ENCODE data around the gene RHBDL1. TPM values are rescaled to one million over a fixed set of nuclear protein-coding genes. Genes with fewer than 3 reads are reported as not detected.
A peak's percentile ranks its signal among the peaks of the same experiment; 100 is the strongest.

RHBDL1 gene
- 1.2 TPM for total RNA-seq

DNA sequence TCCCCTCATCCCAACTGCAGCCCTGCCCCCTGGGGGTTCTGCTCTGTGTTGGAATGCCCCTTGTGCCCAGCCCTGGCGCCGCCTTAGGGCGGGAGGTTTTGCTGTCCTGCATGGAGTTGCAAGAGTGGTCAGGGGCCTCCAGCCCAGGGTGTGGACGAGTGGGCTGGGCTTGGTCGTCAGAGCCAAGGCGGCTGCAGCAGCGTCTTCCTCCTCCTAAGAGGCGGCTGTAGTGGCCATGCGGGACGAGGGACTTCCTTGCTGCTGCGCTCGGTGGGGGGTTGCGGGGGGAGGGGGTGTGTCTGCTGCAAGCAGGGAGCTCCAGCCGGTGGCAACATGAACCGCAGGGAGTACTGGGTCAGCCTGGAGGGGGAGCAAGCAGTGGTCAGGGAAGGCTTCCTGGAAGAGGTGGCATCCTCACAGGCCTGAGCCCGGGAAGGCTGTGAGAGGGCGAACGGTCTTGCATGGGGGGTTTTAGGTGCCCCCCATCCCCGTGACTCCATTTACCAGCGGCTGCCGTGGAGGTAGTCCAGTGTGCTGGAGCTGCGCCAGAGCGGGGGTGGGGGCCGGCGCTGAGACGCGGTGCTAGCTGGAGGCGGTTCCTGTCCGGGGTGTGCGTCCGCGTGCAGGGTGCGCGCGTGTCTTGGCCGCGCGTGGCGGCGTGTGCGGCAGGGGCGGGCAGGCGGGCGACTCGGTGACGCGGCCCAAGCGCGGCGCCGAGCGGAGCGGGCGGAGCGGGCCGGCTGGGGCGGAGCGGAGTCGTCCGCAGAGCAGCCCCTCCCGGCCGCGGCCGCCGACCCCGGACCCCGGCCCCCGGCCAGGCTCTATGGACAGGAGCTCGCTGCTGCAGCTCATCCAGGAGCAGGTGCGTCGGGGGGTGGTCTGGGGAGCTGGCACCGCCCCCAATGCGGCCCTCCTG is at the start of gene RHBDL1:
TSS of gene RHBDL1 (plus strand) at position 704 of the 916 bp plus-strand sequence. CDS start at position 824, 120 bp downstream.
- no peak for DNase-seq

DNA sequence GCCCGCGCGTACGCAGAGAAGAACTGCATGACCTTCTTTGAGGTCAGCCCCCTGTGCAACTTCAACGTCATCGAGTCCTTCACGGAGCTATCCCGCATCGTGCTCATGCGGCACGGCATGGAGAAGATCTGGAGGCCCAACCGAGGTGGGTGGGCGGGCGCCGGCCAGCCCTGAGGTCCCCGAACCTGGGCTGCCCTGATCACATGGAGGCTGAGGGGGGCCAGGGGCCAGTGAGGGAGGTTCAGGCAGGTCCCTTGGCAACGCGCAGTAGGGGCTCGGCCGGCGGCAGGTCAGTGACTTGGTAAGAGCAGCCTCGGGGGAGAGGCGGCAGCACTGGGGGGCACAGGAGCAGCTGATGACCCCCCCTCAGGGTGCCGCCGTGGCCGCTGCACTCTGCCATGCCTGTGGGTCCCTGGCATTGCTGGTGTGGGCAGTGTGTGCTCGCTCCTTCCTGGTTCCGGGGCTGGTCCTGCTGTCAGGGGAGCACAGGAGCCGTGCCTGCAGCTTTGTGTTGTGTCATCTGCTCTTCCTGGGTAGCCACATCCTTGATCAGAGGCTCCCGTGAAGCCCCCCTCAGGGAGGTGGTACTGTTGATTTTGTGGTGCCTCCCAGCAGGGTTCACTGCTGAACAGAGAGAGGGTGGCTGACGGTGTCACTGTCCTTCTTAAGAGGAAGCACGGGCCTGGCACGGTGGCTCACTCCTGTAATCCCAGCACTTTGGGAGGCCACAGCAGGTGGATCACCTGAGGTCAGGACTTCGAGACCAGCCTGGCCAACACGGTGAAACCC is 49.3 kb upstream of the RHBDL1 start:
- DNase-seq = no peak

DNA sequence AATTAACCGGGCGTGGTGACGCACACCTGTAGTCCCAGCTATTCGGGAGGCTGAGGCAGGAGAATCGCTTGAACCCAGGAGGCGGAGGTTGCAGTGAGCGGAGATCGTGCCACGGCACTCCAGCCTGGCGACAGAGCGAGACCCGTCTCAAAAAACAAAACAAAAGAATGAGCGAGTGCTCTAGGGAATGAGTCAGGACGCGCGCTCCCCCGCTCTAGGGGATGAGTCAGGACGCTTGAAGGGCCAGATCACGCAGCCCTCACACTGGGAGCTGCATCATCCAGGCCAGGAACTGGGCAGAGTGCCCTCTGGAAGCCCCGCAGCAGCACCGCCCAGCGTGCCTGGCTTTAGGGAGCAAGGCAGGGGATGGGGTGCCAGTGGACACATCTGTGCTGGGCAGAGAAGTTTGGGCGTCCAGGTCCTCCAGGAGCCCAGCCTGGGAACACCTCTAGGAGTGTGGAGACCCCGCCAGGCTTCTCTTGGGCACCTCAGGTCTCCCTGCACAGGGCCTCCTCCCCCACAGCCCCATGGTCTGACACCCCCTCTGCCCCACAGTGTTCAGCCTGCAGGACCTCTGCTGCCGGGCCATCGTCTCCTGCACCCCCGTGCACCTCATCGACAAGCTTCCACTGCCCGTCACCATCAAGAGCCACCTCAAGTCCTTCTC is 48.6 kb upstream of the RHBDL1 start:
- no peak for DNase-seq

DNA sequence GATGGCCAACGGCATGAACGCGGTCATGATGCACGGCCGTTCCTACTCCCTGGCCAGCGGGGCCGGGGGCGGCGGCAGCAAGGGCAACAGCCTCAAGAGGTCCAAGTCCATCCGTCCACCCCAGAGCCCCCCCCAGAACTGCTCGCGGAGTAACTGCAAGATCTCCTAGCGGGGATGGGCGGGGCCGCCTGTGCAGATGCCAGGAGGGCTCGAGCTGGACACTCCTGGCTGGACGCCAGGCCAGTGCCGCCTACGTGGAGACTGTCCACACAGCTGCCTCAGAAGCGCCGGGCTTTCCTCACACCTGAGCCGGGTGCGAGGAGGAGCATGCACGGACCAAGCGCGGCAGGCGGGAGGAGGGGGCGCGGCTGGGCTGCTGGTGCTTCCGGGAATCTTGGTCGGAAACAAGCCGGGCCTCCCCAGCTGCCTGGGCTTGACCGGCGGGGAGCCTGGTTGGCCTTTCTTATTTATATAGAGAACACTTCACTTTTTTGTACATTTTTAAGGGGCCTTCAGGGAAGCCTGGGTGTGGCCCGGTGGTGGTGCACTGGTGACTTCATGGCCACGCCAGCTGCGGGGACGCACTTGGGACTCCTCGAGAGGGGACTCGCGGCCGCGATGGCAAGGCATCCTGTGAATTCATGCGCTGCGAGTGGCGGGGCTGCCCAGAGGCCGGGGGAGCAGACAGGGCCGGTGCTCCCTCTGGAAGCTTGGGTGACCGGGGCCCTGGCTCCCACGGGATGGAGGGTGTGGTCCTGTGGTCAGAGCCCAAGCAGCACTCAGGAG is 47.8 kb upstream of the RHBDL1 start:
- DNase-seq = no peak

DNA sequence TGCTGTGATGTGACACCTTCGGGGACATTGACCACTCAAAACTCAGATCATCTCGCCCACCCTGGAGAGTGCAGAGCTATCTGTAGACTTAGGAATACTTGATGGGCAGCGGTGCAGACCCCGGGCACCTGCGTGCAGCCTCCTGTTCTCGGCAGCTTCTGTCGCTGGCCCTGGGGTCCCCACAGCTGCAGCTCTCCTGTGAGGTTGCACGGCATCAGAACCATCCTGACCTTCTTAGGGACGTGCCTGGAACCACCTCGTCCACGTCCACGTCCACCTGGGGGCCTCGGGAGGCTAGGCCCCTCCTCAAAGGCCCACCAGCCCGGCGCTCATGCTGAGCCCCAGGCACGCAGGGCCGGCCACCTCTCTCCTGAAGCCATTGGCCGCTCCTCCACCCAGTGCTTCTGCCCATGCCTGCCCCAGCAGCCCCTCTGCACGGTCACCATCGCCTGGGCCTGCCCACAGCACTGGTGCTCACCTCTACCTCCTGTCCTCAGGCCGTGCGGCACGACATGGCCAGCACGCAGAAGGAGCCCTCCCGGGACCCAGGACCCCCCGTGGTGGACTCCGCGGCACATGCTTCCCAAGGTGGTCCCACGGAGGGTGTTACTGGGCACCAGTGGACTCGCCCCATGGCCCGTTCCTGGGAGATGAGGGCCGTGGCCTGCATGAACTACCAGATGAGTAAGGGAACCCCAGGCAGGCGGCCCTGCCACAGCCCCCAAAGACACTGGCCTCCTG is 47.0 kb upstream of the RHBDL1 start:
- DNase-seq = no peak

DNA sequence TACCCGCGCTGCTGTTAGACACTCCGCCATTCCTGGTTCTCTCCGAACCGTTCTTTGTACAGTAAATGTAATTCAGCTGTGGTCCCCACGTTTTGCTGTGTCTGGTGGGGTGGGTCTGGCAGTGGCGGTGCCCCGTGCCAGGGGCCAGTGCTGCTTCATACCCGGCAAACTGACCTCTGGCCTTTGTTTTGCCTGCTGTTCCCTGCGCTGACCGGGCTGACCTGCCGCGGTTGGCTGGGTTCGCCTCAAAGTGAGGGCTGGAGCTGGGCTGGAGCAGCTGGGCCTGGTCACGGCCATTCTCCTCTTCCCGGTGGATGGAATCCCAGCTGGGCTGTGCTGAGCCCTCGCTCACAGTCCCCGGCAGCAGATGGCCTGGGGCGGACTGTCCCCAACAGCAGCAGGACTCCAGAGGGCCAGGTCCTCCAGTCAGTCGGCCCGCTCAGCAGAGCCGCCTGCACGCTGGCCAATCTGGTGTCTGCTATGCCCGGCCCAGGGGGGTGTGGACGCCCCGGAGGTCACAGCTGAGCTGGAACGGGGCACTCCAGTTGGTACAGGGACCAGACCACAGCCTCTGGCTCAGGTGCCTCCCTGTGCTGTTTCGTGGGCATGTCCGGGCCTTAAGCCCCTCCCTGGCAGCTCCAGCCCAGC is 46.2 kb upstream of the RHBDL1 start:
- DNase-seq = no peak

DNA sequence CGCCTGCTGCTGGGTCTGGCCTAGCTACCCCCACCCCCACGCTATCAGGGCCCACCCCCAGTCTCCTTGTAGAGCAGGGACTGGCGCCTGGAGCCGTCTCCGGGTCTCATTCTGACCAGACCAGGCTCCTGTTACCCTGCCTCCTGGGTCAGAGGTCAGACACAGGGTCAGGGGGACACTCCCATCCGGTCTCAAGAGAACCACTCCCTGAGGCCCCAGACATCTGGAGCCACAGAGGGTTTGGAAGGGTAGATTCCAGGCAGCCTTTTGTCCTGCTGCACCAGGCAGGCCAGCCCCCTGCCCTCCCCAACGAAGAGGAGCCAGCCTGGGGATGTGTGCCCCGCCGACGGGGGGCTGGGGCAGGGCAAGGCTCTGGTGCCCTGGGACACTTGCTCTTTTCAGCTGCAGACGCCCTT is 45.6 kb upstream of the RHBDL1 start:
- no peak for DNase-seq

DNA sequence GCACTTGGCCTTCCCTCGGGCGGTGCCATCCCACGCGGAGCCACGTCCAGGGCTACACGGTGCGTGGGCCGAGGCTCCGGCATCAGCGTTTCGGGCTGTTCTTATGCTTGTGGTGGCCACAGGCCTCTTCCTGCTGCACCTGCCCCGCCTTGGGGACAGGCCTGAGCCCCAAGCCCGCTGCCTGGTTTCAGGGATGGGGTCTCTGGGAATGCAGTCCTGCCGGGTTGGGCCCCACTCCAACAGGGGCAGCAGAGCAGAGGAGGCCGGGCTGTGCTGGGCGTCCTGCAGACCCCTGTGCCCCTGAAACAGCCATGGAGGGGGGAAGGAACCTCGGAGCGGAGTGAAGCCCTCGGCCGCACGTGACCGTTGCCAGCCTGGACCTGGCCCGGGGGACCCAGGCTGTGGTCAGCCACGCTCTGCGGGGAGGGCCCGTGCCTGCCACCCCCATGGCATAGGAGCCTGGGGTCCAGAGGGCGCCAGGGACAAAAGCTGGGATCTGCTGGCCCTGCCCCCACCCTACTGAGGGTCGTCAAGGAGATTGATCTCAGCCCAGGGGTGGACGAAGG is 45.1 kb upstream of the RHBDL1 start:
- no peak for DNase-seq

DNA sequence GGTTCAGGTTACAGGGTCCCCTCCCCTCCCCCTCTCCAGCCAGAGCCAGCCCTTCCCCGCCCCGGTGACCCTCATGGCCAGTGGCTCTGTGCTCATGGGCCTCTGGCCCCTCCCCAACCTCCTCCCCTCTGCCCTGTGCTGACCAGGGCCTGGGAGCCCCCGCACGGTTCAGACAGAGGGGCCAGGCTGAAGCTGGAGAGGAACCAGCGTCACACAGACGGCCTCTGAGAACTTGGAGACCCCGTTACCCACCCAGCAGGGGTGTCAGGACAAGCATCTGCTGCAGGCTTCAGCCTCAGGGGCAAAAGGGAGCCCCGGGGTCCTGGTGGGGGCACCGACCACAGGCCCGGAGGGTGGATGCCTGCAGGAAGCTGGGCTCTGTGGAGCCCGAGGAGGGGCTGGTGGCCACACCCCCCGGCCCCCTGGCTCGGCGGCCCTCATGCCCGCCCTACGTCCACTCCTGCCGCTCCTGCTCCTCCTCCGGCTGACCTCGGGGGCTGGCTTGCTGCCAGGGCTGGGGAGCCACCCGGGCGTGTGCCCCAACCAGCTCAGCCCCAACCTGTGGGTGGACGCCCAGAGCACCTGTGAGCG is 44.6 kb upstream of the RHBDL1 start, which contains the start of gene WFIKKN1:
TSS of gene WFIKKN1 (plus strand) at position 171 of the 591 bp plus-strand sequence. CDS start at position 440, 269 bp downstream.
- no peak for DNase-seq

DNA sequence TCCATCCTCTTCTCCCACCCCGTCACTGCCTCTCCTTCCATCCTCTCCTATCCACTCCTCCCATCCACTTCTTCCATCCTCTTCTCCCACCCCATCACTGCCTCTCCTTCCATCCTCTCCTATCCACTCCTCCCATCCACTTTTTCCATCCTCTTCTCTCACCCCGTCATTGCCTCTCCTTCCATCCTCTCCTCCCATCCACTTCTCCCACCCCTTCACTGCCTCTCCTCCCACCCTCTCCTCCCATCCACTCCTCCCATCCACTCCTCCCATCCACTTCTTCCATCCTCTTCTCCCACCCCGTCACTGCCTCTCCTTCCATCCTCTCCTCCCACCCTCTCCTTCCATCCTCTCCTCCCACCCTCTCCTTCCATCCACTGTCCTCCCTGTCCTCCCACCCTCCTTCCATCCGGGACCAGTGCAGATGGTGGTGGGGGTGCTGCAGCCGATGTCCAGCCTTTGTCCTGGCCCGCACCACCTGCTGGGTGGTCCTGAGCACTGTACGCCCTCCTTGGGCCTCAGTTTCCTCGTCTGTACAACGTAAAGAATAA is 43.6 kb upstream of the RHBDL1 start:
- no peak for DNase-seq

DNA sequence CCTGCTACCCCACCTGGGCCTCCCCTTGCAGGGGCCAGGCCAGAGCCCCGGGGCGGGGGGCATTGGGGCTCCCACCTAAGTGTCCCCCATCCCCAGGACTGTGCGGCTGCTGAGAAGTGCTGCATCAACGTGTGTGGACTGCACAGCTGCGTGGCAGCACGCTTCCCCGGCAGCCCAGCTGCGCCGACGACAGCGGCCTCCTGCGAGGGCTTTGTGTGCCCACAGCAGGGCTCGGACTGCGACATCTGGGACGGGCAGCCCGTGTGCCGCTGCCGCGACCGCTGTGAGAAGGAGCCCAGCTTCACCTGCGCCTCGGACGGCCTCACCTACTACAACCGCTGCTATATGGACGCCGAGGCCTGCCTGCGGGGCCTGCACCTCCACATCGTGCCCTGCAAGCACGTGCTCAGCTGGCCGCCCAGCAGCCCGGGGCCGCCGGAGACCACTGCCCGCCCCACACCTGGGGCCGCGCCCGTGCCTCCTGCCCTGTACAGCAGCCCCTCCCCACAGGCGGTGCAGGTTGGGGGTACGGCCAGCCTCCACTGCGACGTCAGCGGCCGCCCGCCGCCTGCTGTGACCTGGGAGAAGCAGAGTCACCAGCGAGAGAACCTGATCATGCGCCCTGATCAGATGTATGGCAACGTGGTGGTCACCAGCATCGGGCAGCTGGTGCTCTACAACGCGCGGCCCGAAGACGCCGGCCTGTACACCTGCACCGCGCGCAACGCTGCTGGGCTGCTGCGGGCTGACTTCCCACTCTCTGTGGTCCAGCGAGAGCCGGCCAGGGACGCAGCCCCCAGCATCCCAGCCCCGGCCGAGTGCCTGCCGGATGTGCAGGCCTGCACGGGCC is 42.8 kb upstream of the RHBDL1 start:
- no peak for DNase-seq

DNA sequence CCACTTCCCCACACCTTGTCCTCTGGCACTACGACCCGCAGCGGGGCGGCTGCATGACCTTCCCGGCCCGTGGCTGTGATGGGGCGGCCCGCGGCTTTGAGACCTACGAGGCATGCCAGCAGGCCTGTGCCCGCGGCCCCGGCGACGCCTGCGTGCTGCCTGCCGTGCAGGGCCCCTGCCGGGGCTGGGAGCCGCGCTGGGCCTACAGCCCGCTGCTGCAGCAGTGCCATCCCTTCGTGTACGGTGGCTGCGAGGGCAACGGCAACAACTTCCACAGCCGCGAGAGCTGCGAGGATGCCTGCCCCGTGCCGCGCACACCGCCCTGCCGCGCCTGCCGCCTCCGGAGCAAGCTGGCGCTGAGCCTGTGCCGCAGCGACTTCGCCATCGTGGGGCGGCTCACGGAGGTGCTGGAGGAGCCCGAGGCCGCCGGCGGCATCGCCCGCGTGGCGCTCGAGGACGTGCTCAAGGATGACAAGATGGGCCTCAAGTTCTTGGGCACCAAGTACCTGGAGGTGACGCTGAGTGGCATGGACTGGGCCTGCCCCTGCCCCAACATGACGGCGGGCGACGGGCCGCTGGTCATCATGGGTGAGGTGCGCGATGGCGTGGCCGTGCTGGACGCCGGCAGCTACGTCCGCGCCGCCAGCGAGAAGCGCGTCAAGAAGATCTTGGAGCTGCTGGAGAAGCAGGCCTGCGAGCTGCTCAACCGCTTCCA is 42.0 kb upstream of the RHBDL1 start:
- DNase-seq = no peak

DNA sequence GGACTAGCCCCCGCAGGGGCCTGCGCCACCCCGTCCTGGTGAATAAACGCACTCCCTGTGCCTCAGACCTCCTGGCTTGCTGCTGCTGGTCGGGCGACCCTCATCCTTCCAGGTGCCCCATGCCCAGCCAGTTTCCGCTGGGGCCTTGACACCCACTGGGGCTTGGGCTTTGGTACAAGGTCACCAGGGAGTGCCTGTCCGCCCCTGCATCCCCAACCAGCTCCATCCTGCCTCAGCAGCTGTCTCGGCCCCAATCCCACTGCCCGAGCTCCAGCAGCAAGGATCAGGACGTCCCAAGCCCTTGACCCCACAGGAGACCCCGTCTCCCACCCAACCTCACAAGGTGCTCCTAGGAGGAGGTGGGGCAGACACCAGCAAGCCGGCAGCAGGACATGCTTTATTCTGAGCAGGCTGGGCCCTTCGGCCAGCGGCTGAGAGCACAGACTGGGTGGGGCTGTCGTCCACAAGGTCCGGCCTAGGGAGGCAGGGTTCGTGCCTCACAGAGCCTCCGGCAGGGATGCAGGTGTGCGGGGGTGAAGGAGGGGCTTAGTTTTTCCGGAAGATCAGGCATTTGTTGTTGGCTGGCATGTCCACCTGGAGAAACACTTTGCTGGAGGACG is 41.3 kb upstream of the RHBDL1 start:
- no peak for DNase-seq

DNA sequence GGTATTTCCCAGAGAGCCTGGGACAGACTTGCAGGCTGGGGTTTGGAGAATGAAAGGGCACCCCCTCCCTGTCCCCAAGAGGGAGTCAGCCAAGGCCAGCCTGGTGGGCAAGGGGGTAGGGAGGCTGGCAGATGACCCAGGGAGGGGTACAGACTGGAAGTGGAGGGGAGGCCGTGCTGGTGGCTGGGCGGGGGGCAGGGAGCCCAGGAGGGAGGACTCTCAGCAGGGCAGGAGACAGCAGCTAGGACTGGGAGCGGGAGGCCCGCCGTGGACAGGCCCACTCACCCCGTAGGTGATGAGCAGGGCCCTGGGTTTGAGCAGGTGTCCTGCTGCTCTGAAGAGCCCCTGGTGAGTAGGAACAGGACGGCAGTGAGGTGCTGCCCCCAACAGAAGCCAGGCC is 40.5 kb upstream of the RHBDL1 start:
- DNase-seq = no peak

DNA sequence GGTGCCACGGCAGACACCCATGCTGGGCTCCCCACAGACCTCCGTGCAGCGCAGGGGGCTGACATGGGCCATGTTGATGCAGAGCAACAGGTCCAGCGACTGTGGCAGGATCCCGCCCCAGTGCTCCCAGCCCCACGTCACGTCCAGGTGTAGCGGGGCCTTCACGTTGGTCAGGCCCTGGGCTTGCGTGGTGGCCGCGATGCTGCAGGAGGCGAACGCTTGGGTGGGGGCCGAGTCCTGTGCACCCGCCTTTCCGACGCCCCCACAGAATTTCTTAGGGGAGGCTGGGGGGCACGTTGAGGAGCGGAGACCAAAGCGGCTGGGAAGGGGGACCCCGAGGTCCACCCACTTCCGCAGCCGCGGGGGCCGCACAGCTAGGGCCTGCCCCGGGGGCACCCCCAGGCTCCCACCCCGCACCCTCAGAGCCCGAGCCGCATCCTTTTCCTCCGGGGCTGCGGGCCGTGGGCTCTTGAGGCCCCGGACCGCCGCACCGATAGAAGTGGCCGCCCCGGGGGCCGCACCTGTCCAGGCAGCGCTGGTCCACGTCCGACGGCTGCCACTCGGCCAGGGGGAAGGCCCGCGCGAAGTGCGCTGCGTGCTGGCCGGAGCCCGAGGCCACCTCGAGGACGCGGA is 39.8 kb upstream of the RHBDL1 start:
- DNase-seq = no peak

DNA sequence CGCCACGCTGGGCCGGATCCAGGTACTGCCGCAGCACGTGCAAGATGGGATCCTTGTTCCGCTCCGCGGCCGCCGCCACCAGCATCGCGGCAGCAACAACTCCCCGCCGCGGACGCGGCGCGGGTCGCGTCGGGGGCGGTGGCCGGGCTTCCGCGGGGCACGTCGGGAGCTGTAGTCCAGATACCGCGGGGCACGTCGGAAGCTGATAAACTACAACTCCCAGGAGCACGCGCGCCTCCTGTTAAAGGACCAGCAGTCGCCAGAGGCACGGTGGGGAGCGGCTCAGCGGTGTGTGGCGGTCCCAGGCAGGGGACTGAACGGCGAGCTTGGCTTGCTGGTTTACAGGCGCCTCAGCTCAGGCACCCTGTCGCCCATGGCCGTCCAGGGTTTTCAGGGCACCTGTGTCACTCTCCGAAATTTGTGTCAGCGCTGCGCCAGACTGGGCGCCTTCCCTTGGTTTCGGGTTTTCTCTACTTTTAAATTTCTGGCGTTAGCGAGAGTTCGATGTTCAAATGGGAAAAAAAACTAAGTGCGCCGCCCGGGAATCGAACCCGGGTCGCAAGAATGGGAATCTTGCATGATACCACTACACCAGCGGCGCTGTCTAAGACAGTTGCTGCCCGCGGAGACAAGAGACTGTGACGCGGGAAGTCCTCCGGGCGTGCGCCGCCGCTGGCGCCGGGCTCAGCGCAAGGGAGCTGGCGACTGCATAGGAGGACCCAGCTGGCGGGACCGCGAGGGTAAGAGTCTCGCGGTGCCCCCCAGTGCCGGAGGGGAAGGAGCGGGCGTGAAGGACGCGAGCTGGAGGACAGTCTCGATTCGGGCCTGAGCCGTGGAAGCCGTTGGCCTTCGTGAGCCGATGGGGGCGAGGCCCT is 39.0 kb upstream of the RHBDL1 start, which contains the start of gene METTL26:
TSS of gene METTL26 (minus strand) at position 100 of the 875 bp plus-strand sequence. CDS start at position 85, 15 bp downstream.
- DNase-seq = peak; percentile 92

All from skin of body (tissue), 2 donors.